GM10248 (cell line): ENCODE measurements around the gene KIF18B.
A peak's percentile ranks its signal among the peaks of the same experiment; 100 is the strongest.

Experiments
- CTCF ChIA-PET: fragments of 300-600 bp; sonication (Branson Sonifier 250); formaldehyde crosslinking; extraction: SDS; loops from one replicate; lab custom pipeline; 2021; ENCODE audit warnings: antibody characterized with exemption; lab: Yijun Ruan, JAX
- POLR2A ChIA-PET: fragments of 350-650 bp; sonication (Branson Sonifier 250); formaldehyde crosslinking; extraction: SDS; loops from one replicate; lab custom pipeline; 2020; ENCODE audit warnings: antibody characterized with exemption; lab: Yijun Ruan, JAX
- DNase-seq: peaks from one replicate; pipeline ENCODE4 v3.0.0; 2012; ENCODE audit errors: extremely low spot score
- CTCF ChIP-seq: IDR thresholded peaks from 2 replicates; pipeline ENCODE4 v1.5.1; 2012; ENCODE audit warnings: mild to moderate bottlenecking, low read depth; ENCODE audit errors: extremely low read depth, missing control alignments, control extremely low read depth

The KIF18B gene

GRCh38 chr17:44913676-44914075 is 33.9 kb downstream of the KIF18B start:
- TF ChIP-seq CTCF = no peak
- CTCF ChIA-PET = interaction anchor here (1.0 to 2.8 kb wide), 5 partner anchors 11 to 222 kb away, joined by 3 to 8 read pairs (median 6); partner anchors contain the start of gene ACBD4
- DNase-seq = no peak
- POLR2A ChIA-PET = no interaction called here

DNA sequence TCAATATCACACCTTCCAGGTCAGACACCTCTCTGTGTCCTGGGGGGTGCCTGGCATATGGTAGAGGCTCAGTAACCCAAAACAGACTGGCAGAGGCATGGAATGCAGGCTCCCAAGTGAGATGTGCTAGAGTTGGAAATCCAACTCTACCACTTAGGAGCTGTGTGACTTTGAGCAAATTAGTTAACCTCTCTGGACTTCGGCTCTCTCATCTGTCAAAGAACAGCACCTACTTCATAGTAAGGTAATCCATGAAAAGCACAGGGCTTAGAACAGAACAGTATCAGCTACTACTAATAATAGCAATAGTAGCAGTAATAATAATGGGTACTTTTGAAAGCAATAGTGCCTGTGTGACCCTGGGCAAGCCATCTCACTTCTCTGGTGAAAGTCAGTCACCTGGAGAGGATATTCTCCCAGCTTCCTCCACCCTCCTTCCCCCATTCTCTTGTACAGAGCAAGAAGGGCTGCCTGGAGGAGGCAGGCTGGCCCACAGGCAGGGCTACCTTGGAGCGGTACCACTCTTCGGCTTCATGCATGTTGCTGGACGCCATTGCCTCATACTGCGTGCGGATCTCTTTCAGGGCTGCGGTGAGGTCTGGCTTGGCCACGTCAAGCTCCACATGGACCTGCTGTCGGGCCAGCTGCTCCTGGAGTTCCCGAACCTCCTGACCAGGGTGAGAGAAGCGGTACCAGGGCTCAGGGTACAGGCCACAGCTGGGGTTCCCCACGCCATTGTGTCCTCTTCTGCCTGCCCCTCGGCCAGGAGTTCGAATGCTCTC is 34.6 kb downstream of the KIF18B start:
- CTCF ChIA-PET = interaction anchor here (0.7 to 1.8 kb wide), 7 partner anchors 11 to 222 kb away, joined by 3 to 7 read pairs (median 4); partner anchors contain the start of gene ACBD4
- TF ChIP-seq CTCF = no peak
- POLR2A ChIA-PET = no interaction called here
- peak; percentile 17 for DNase-seq

DNA sequence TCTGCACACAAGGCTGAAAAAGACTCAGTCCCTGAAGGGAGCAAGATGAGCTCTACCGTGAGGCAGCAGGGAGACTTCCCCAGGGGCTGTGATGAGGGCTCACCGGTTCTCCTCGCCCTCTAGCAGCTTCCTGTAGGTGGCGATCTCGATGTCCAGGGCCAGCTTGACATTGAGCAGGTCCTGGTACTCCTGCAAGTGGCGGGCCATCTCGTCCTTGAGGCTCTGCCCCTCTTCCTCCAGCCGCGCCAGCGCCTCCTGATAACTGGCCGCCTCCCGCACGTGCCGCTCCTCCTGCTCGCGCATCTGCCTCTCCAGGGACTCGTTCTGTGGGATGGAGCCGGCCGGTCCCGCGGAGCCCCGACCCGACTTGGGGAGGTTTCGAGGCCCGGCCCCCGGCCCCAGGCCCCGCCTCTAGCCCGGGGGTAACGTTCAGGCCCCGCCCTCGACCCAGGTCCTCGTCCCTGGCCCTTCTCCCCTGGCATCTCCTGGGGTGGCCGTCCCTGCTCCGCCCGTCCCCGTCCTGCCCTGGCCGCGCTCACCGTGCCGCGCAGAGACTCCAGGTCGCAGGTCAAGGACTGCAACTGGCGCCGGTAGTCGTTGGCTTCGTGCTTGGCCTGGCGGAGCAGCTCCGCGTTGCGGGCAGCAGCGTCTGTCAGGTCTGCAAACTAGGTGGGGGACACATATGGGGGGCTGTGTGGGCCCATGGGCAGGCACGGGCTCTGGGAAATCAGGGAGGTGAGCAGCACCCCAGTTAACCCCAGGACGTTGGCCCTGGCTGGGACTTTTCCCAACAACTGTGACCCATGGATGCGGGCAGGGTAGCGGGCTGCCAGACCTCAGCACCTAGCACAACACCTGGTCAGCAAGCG is 36.2 kb downstream of the KIF18B start:
- peak; percentile 64 for DNase-seq
- CTCF ChIA-PET = interaction anchor here (0.8 to 3.9 kb wide), 12 partner anchors 8 to 224 kb away, joined by 3 to 53 read pairs (median 5); partner anchors contain the start of genes ACBD4 and DBF4B
- peak; percentile 70 for TF ChIP-seq CTCF
- POLR2A ChIA-PET = no interaction called here

DNA sequence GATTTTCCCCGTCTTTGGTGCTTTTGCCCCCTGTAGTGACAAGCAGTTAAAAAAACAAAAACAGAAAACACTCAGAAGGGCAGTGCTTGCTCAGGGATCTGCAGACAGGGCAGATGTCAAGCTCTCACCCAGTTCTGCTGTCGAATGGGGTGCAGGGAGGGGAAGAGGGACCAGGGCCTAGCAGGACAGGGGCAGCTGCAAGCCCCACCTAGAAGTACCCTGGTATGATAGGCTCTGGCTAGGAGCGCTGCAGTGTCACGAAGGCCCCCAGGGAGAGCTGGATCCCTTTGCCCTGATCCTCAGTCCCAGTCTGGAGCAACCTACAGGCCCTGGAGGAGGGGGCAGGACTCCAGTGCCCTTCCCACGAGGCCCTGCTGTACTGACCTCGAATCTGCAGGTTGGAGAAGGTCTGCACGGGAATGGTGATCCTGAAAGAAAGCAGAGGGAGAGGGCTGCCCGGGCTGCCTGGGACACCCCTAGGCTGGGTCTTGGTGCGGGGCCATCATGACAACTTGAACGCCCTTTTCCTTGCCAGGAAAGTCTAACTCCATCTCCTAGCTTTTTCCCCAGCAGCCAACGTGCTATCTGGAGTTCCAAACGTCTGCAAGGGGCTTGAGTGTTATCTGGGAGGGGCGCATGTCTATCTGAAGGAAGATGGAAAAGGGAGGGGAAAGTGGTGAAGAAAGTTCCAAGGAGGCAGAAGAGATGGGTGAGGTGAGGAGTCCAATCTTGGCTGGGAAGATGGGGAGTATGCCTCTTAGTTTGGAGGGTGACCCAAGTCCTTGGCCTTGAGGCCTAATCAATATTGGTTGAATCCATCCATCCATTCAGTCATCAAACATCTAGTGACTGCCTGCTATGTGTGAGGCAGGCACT is 37.1 kb downstream of the KIF18B start:
- CTCF ChIA-PET = interaction anchor here (0.8 to 3.9 kb wide), 16 partner anchors 8 to 225 kb away, joined by 3 to 53 read pairs (median 5); partner anchors contain the start of genes ACBD4 and DBF4B
- no peak for TF ChIP-seq CTCF
- no peak for DNase-seq
- POLR2A ChIA-PET = no interaction called here

- POLR2A ChIA-PET = no interaction called here
Measured at GRCh38 chr17:44909681-44910144, 37.9 kb downstream of the KIF18B start.

More at GRCh38 chr17:44909681-44910144, 37.9 kb downstream of the KIF18B start:
- CTCF ChIA-PET = interaction anchor here (1.0 to 3.9 kb wide), 7 partner anchors 9 to 189 kb away, joined by 3 to 53 read pairs (median 7); no protein-coding TSS in a partner anchor
- DNase-seq = no peak
- TF ChIP-seq CTCF = no peak
